Memory B cell (primary cell): ENCODE results near the gene ARL11.
"Not testable (repeated sequence)": the region's sequence is repeated elsewhere in the genome, so short reads cannot be mapped to it uniquely, and the experiment has no call there.

Source experiments
- ATAC-seq: fragments of 150-1000 bp; cut with Tn5 transposase; 2 replicates; pipeline ENCODE4 v1.10.0; 2021; ENCODE audit warnings: low read depth, mild to moderate bottlenecking, moderate library complexity
- DNase-seq, 2 donors: peaks; one replicate each; pipeline ENCODE4 v3.0.0; 2022; ENCODE audit warnings: low spot score in 2 of 2
- H3K27ac Mint-ChIP-seq: one replicate; pipeline ENCODE4 v1.8.0; 2022; ENCODE audit warnings: mild to moderate bottlenecking, moderate library complexity, mixed read lengths
- H3K27me3 Mint-ChIP-seq: one replicate; pipeline ENCODE4 v1.8.0; 2022; ENCODE audit warnings: mixed read lengths
- H3K36me3 Mint-ChIP-seq: one replicate; pipeline ENCODE4 v1.8.0; 2022; ENCODE audit warnings: mild to moderate bottlenecking, mixed read lengths
- H3K4me1 Mint-ChIP-seq: one replicate; pipeline ENCODE4 v1.8.0; 2022; ENCODE audit warnings: mixed read lengths
- H3K4me3 Mint-ChIP-seq: one replicate; pipeline ENCODE4 v1.8.0; 2022; ENCODE audit warnings: mild to moderate bottlenecking, moderate library complexity, mixed read lengths
- H3K9me3 Mint-ChIP-seq: one replicate; pipeline ENCODE4 v1.8.0; 2022; ENCODE audit warnings: mixed read lengths

The ARL11 gene

GRCh38 chr13:49627831-49628652 lies at the start of gene ARL11:
ARL11 (plus strand) TSS chr13:49628507; CDS start chr13:49630448, 1,941 bp downstream.
- H3K4me3 Mint-ChIP-seq: peak within 1 kb of the TSS; percentile 97
- no peaks in the 10 kb centered on the region for H3K27me3 Mint-ChIP-seq
- peaks cover 5% of the 10 kb centered on the region for H3K36me3 Mint-ChIP-seq
- no peaks in the 10 kb centered on the region for H3K9me3 Mint-ChIP-seq
- ATAC-seq (peak; percentile 100), DNase-seq (peak; percentile 73 to 76)
- peaks cover 11% of the 10 kb centered on the region for H3K4me1 Mint-ChIP-seq
- peak within 1 kb of the TSS; percentile 92 for H3K27ac Mint-ChIP-seq

GRCh38 chr13:49579501-49579900 lies 48.8 kb upstream of the ARL11 start:
- Mint-ChIP-seq H3K27ac (no peak overlapping the region), H3K27me3 (no peaks in the 10 kb centered on the region), H3K4me3 (no peak overlapping the region), H3K36me3 (peaks cover 13% of the 10 kb centered on the region), H3K4me1 (peaks cover 20% of the 10 kb centered on the region), H3K9me3 (no peaks in the 10 kb centered on the region)
- ATAC-seq (no peak), DNase-seq (no peak)

- Mint-ChIP-seq H3K4me3 (no peak overlapping the region), H3K4me1 (peaks cover 24% of the 10 kb centered on the region), H3K27ac (peak overlapping the region; percentile 9), H3K27me3 (no peaks in the 10 kb centered on the region), H3K36me3 (peaks cover 8% of the 10 kb centered on the region), H3K9me3 (no peaks in the 10 kb centered on the region)
- peak; percentile 10 for ATAC-seq
- DNase-seq: no peak
Measured at GRCh38 chr13:49580980-49581680, 47.2 kb upstream of the ARL11 start.

- ATAC-seq (peak; percentile 7), DNase-seq (no peak)
- H3K9me3 Mint-ChIP-seq: no peaks in the 10 kb centered on the region
- peak overlapping the region; percentile 99 for H3K4me3 Mint-ChIP-seq
- H3K36me3 Mint-ChIP-seq: peaks cover 8% of the 10 kb centered on the region
- H3K4me1 Mint-ChIP-seq: peaks cover 25% of the 10 kb centered on the region
- no peaks in the 10 kb centered on the region for H3K27me3 Mint-ChIP-seq
- peak overlapping the region; percentile 94 for H3K27ac Mint-ChIP-seq
Measured at GRCh38 chr13:49584771-49585182, 43.5 kb upstream of the ARL11 start.

- Mint-ChIP-seq H3K4me3 (peak within 1 kb of the TSS; percentile 99), H3K4me1 (peaks cover 25% of the 10 kb centered on the region), H3K27ac (peak within 1 kb of the TSS; percentile 94), H3K9me3 (no peaks in the 10 kb centered on the region), H3K27me3 (no peaks in the 10 kb centered on the region), H3K36me3 (peaks cover 4% of the 10 kb centered on the region)
- DNase-seq (peak; percentile 57 to 70), ATAC-seq (peak; percentile 93)
Measured at GRCh38 chr13:49585220-49586157, 42.8 kb upstream of the ARL11 start, which contains the start of gene RCBTB1. RCBTB1 (minus strand) TSS chr13:49585558; CDS start chr13:49567279, 18,279 bp downstream.

GRCh38 chr13:49586717-49587116 lies 41.6 kb upstream of the ARL11 start:
- Mint-ChIP-seq H3K4me3 (peak overlapping the region; percentile 67), H3K36me3 (peaks cover 1% of the 10 kb centered on the region), H3K9me3 (no peaks in the 10 kb centered on the region), H3K27ac (no peak overlapping the region), H3K27me3 (no peaks in the 10 kb centered on the region), H3K4me1 (peaks cover 15% of the 10 kb centered on the region)
- ATAC-seq (no peak), DNase-seq (no peak)

- no peak for ATAC-seq
- DNase-seq: no peak
- no peaks in the 10 kb centered on the region for H3K27me3 Mint-ChIP-seq
- no peaks in the 10 kb centered on the region for H3K9me3 Mint-ChIP-seq
- peaks cover 1% of the 10 kb centered on the region for H3K36me3 Mint-ChIP-seq
- H3K27ac Mint-ChIP-seq: no peak overlapping the region
- peaks cover 13% of the 10 kb centered on the region for H3K4me1 Mint-ChIP-seq
- no peak overlapping the region for H3K4me3 Mint-ChIP-seq
Measured at GRCh38 chr13:49587311-49587847, 40.9 kb upstream of the ARL11 start.

- DNase-seq, H3K27ac Mint-ChIP-seq, H3K36me3 Mint-ChIP-seq, H3K27me3 Mint-ChIP-seq, ATAC-seq, H3K4me1 Mint-ChIP-seq, H3K9me3 Mint-ChIP-seq, H3K4me3 Mint-ChIP-seq: not testable (repeated sequence)
Measured at GRCh38 chr13:49590714-49591113, 37.6 kb upstream of the ARL11 start.

- H3K4me1 Mint-ChIP-seq, H3K27me3 Mint-ChIP-seq, H3K4me3 Mint-ChIP-seq, ATAC-seq, H3K9me3 Mint-ChIP-seq, DNase-seq, H3K27ac Mint-ChIP-seq, H3K36me3 Mint-ChIP-seq: not testable (repeated sequence)
Measured at GRCh38 chr13:49593876-49594275, 34.4 kb upstream of the ARL11 start.

- no peaks in the 10 kb centered on the region for H3K36me3 Mint-ChIP-seq
- H3K27ac Mint-ChIP-seq: no peak overlapping the region
- H3K4me3 Mint-ChIP-seq: no peak overlapping the region
Measured at GRCh38 chr13:49594576-49594975, 33.7 kb upstream of the ARL11 start.

GRCh38 chr13:49596221-49596620 lies 32.1 kb upstream of the ARL11 start:
- H3K9me3 Mint-ChIP-seq: no peaks in the 10 kb centered on the region
- H3K4me1 Mint-ChIP-seq: peaks cover 2% of the 10 kb centered on the region
- ATAC-seq (no peak), DNase-seq (no peak)
- no peaks in the 10 kb centered on the region for H3K27me3 Mint-ChIP-seq
- H3K4me3 Mint-ChIP-seq: no peak overlapping the region
- no peak overlapping the region for H3K27ac Mint-ChIP-seq
- no peaks in the 10 kb centered on the region for H3K36me3 Mint-ChIP-seq

More at GRCh38 chr13:49594576-49594975, 33.7 kb upstream of the ARL11 start:
- no peak for DNase-seq
- Mint-ChIP-seq H3K9me3 (no peaks in the 10 kb centered on the region), H3K4me1 (peaks cover 2% of the 10 kb centered on the region), H3K27me3 (no peaks in the 10 kb centered on the region)
- ATAC-seq: no peak

- peaks cover 2% of the 10 kb centered on the region for H3K4me1 Mint-ChIP-seq
- H3K27ac Mint-ChIP-seq: no peak overlapping the region
- no peaks in the 10 kb centered on the region for H3K36me3 Mint-ChIP-seq
- no peak overlapping the region for H3K4me3 Mint-ChIP-seq
- H3K9me3 Mint-ChIP-seq: no peaks in the 10 kb centered on the region
- DNase-seq (no peak), ATAC-seq (no peak)
- H3K27me3 Mint-ChIP-seq: no peaks in the 10 kb centered on the region
Measured at GRCh38 chr13:49597043-49597641, 31.2 kb upstream of the ARL11 start.

- Mint-ChIP-seq H3K27ac (no peak overlapping the region), H3K36me3 (no peaks in the 10 kb centered on the region), H3K4me3 (no peak overlapping the region), H3K9me3 (no peaks in the 10 kb centered on the region), H3K27me3 (no peaks in the 10 kb centered on the region), H3K4me1 (no peaks in the 10 kb centered on the region)
- ATAC-seq: no peak
- no peak for DNase-seq
Measured at GRCh38 chr13:49602005-49602404, 26.3 kb upstream of the ARL11 start.
